ENCODE data around the gene MAPK1.
"Not testable (repeated sequence)": the region's sequence is repeated elsewhere in the genome, so short reads cannot be mapped to it uniquely, and the experiment has no call there.

Gene MAPK1

DNA sequence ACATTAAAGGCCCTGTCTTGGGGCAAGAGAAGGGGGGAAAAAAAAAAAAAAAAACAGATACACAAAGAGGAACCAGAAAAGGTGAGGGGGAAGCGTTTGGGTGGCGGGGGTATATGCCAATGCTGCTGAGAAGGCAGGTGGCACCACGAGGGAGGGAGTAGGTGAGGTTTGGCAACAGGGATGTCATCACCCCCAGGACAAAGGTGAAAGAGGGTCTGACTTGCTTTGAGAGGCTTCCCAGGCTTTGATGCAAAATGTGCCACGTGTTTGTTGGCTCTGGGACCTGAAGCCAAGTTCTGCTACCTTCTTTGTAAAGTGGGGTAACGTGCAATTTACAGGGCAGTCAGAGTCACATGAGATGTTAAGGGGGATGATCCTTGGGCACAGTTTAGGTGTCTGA is 135.9 kb downstream of the MAPK1 start:
- H3K27me3 ChIP-seq (ENCODE audit: control insufficient read depth in 5 of 5, insufficient read depth in 4 of 5, low read length in 5 of 5): no peaks in the 10 kb centered on the region
- H3K9me3 ChIP-seq (ENCODE audit: control insufficient read depth in 5 of 5, low read length in 5 of 5): no peaks in the 10 kb centered on the region
- H3K4me3 ChIP-seq (ENCODE audit: low read depth in 1 of 5, low read length in 5 of 5): no peak overlapping the region
- peaks cover 1 to 15% (median 13%) of the 10 kb centered on the region in 5 donors for H3K4me1 ChIP-seq (ENCODE audit: control insufficient read depth in 5 of 5, insufficient read depth in 5 of 5, low read length in 5 of 5)
- no peak overlapping the region for H3K27ac ChIP-seq (ENCODE audit: low read depth, low read length)
- no peaks in the 10 kb centered on the region for H3K36me3 ChIP-seq (ENCODE audit: control insufficient read depth in 5 of 5, insufficient read depth in 5 of 5, low read length in 5 of 5)
- H3K9ac ChIP-seq (ENCODE audit: low read length in 5 of 5): no peak overlapping the region

- H3K27ac ChIP-seq (ENCODE audit: low read depth, low read length): no peak overlapping the region
- H3K27me3 ChIP-seq (ENCODE audit: control insufficient read depth in 5 of 5, insufficient read depth in 4 of 5, low read length in 5 of 5): no peaks in the 10 kb centered on the region
- H3K36me3 ChIP-seq (ENCODE audit: control insufficient read depth in 5 of 5, insufficient read depth in 5 of 5, low read length in 5 of 5): no peaks in the 10 kb centered on the region
- H3K9me3 ChIP-seq (ENCODE audit: control insufficient read depth in 5 of 5, low read length in 5 of 5): no peaks in the 10 kb centered on the region
- H3K4me3 ChIP-seq (ENCODE audit: low read depth in 1 of 5, low read length in 5 of 5): no peak overlapping the region
- no peak overlapping the region for H3K9ac ChIP-seq (ENCODE audit: low read length in 5 of 5)
- peaks cover 1 to 10% (median 9%) of the 10 kb centered on the region in 5 donors for H3K4me1 ChIP-seq (ENCODE audit: control insufficient read depth in 5 of 5, insufficient read depth in 5 of 5, low read length in 5 of 5)
Observed at GRCh38 chr22:21730535-21731308, 136.7 kb downstream of the MAPK1 start.

DNA sequence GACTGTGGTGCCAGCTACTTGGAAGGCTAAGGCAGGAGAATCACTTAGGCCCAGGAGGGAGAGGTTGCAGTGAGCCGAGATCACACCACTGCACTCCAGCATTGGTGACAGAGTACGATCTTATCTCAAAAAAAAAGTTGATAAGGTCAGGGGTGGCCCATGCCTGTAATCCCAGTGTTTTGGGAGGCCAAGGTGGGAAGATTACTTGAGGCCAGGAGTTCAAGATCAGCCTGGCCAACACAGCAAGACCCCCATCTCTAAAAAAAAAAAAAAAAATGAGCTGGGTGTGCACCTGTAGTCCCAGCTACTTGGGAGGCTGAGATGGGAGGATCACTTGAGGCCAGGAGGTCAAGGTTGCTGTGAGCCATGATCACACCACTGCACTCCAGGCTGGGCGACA is 138.3 kb downstream of the MAPK1 start:
- not testable (repeated sequence) for H3K4me3 ChIP-seq (ENCODE audit: low read depth in 1 of 5, low read length in 5 of 5); H3K36me3 ChIP-seq (ENCODE audit: control insufficient read depth in 5 of 5, insufficient read depth in 5 of 5, low read length in 5 of 5); H3K27ac ChIP-seq (ENCODE audit: low read depth, low read length); H3K9me3 ChIP-seq (ENCODE audit: control insufficient read depth in 5 of 5, low read length in 5 of 5); H3K4me1 ChIP-seq (ENCODE audit: control insufficient read depth in 5 of 5, insufficient read depth in 5 of 5, low read length in 5 of 5); H3K27me3 ChIP-seq (ENCODE audit: control insufficient read depth in 5 of 5, insufficient read depth in 4 of 5, low read length in 5 of 5); H3K9ac ChIP-seq (ENCODE audit: low read length in 5 of 5)

GRCh38 chr22:21728270-21728669 is 139.2 kb downstream of the MAPK1 start:
- Histone ChIP-seq H3K4me3 (ENCODE audit: low read depth in 1 of 5, low read length in 5 of 5) (no peak overlapping the region), H3K4me1 (ENCODE audit: control insufficient read depth in 5 of 5, insufficient read depth in 5 of 5, low read length in 5 of 5) (no peaks in the 10 kb centered on the region), H3K27ac (ENCODE audit: low read depth, low read length) (no peak overlapping the region), H3K36me3 (ENCODE audit: control insufficient read depth in 5 of 5, insufficient read depth in 5 of 5, low read length in 5 of 5) (no peaks in the 10 kb centered on the region), H3K9ac (ENCODE audit: low read length in 5 of 5) (no peak overlapping the region), H3K27me3 (ENCODE audit: control insufficient read depth in 5 of 5, insufficient read depth in 4 of 5, low read length in 5 of 5) (no peaks in the 10 kb centered on the region), H3K9me3 (ENCODE audit: control insufficient read depth in 5 of 5, low read length in 5 of 5) (no peaks in the 10 kb centered on the region)

- Histone ChIP-seq H3K4me1 (ENCODE audit: control insufficient read depth in 5 of 5, insufficient read depth in 5 of 5, low read length in 5 of 5) (no peaks in the 10 kb centered on the region), H3K27me3 (ENCODE audit: control insufficient read depth in 5 of 5, insufficient read depth in 4 of 5, low read length in 5 of 5) (no peaks in the 10 kb centered on the region), H3K4me3 (ENCODE audit: low read depth in 1 of 5, low read length in 5 of 5) (no peak overlapping the region), H3K36me3 (ENCODE audit: control insufficient read depth in 5 of 5, insufficient read depth in 5 of 5, low read length in 5 of 5) (no peaks in the 10 kb centered on the region), H3K9ac (ENCODE audit: low read length in 5 of 5) (no peak overlapping the region), H3K27ac (ENCODE audit: low read depth, low read length) (no peak overlapping the region), H3K9me3 (ENCODE audit: control insufficient read depth in 5 of 5, low read length in 5 of 5) (no peaks in the 10 kb centered on the region)
Observed at GRCh38 chr22:21727768-21728167, 139.7 kb downstream of the MAPK1 start.

DNA sequence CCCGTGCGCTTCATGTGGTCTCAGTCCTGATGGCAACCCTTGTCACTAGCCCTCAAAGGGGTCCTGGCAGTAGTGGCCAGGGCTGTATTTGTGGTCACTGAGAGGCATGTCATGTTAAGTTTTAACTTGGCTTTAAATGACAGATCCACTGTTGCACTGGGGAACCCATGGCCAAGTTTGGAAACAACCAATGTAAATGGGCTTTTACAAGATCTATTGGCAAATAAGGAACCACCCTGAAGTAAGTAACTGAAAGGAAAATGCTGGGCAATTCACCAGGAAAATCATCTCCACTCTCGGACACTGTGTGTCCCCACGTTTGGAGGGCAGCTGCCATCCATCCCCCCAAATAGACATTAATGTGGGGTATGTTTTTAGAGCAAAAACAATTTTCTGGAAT is 140.3 kb downstream of the MAPK1 start:
- H3K9me3 ChIP-seq (ENCODE audit: control insufficient read depth in 5 of 5, low read length in 5 of 5): no peaks in the 10 kb centered on the region
- H3K27ac ChIP-seq (ENCODE audit: low read depth, low read length): no peak overlapping the region
- no peaks in the 10 kb centered on the region for H3K4me1 ChIP-seq (ENCODE audit: control insufficient read depth in 5 of 5, insufficient read depth in 5 of 5, low read length in 5 of 5)
- no peaks in the 10 kb centered on the region for H3K36me3 ChIP-seq (ENCODE audit: control insufficient read depth in 5 of 5, insufficient read depth in 5 of 5, low read length in 5 of 5)
- no peak overlapping the region for H3K9ac ChIP-seq (ENCODE audit: low read length in 5 of 5)
- no peak overlapping the region for H3K4me3 ChIP-seq (ENCODE audit: low read depth in 1 of 5, low read length in 5 of 5)
- no peaks in the 10 kb centered on the region for H3K27me3 ChIP-seq (ENCODE audit: control insufficient read depth in 5 of 5, insufficient read depth in 4 of 5, low read length in 5 of 5)

DNA sequence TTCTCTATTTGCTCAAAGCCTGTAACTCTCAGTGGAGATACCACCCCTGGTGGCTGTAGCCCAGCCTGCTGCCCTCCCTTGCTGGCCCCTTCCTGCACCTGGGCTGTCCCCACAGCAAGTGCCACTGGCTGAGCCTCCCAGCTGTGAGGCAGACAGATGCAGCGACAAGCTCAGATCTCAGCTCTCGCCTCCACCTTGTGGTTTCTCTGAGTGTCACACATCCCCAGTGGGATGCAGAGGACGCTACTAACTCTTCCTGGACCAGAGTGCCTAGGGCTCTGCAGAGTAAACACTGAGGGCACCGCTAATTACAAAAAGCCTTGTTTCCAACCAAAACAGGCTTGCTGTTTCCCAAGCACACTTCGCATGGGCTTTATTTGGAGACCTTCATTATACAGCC is 140.8 kb downstream of the MAPK1 start:
- Histone ChIP-seq H3K9me3 (ENCODE audit: control insufficient read depth in 5 of 5, low read length in 5 of 5) (no peaks in the 10 kb centered on the region), H3K4me3 (ENCODE audit: low read depth in 1 of 5, low read length in 5 of 5) (no peak overlapping the region), H3K9ac (ENCODE audit: low read length in 5 of 5) (no peak overlapping the region), H3K36me3 (ENCODE audit: control insufficient read depth in 5 of 5, insufficient read depth in 5 of 5, low read length in 5 of 5) (no peaks in the 10 kb centered on the region), H3K4me1 (ENCODE audit: control insufficient read depth in 5 of 5, insufficient read depth in 5 of 5, low read length in 5 of 5) (no peaks in the 10 kb centered on the region), H3K27ac (ENCODE audit: low read depth, low read length) (no peak overlapping the region), H3K27me3 (ENCODE audit: control insufficient read depth in 5 of 5, insufficient read depth in 4 of 5, low read length in 5 of 5) (no peaks in the 10 kb centered on the region)

- Histone ChIP-seq H3K27me3 (ENCODE audit: control insufficient read depth in 5 of 5, insufficient read depth in 4 of 5, low read length in 5 of 5) (no peaks in the 10 kb centered on the region), H3K4me1 (ENCODE audit: control insufficient read depth in 5 of 5, insufficient read depth in 5 of 5, low read length in 5 of 5) (no peaks in the 10 kb centered on the region), H3K4me3 (ENCODE audit: low read depth in 1 of 5, low read length in 5 of 5) (no peak overlapping the region), H3K27ac (ENCODE audit: low read depth, low read length) (no peak overlapping the region), H3K9ac (ENCODE audit: low read length in 5 of 5) (no peak overlapping the region), H3K36me3 (ENCODE audit: control insufficient read depth in 5 of 5, insufficient read depth in 5 of 5, low read length in 5 of 5) (no peaks in the 10 kb centered on the region), H3K9me3 (ENCODE audit: control insufficient read depth in 5 of 5, low read length in 5 of 5) (no peaks in the 10 kb centered on the region)
Observed at GRCh38 chr22:21725956-21726649, 141.3 kb downstream of the MAPK1 start.

DNA sequence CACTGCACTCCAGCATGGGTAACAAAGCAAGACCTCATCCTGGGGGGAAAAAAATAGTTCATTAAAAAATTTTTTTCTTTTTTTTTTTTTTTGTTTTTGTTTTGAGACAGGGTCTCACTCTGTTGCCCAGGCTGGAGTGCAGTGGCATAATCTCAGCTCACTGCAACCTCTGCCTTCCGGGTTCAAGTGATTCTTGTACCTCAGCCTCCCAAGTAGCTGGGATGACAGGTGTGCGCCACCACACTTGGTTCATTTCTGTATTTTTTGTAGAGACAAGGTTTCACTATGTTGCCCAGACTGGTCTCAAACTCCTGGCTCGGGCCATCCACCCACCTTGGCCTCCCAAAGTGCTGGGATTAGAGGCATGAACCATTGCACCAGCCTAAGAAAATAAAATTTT is 142.9 kb downstream of the MAPK1 start:
- not testable (repeated sequence) for H3K9me3 ChIP-seq (ENCODE audit: control insufficient read depth in 5 of 5, low read length in 5 of 5); H3K9ac ChIP-seq (ENCODE audit: low read length in 5 of 5); H3K36me3 ChIP-seq (ENCODE audit: control insufficient read depth in 5 of 5, insufficient read depth in 5 of 5, low read length in 5 of 5); H3K27me3 ChIP-seq (ENCODE audit: control insufficient read depth in 5 of 5, insufficient read depth in 4 of 5, low read length in 5 of 5); H3K4me1 ChIP-seq (ENCODE audit: control insufficient read depth in 5 of 5, insufficient read depth in 5 of 5, low read length in 5 of 5); H3K27ac ChIP-seq (ENCODE audit: low read depth, low read length); H3K4me3 ChIP-seq (ENCODE audit: low read depth in 1 of 5, low read length in 5 of 5)

DNA sequence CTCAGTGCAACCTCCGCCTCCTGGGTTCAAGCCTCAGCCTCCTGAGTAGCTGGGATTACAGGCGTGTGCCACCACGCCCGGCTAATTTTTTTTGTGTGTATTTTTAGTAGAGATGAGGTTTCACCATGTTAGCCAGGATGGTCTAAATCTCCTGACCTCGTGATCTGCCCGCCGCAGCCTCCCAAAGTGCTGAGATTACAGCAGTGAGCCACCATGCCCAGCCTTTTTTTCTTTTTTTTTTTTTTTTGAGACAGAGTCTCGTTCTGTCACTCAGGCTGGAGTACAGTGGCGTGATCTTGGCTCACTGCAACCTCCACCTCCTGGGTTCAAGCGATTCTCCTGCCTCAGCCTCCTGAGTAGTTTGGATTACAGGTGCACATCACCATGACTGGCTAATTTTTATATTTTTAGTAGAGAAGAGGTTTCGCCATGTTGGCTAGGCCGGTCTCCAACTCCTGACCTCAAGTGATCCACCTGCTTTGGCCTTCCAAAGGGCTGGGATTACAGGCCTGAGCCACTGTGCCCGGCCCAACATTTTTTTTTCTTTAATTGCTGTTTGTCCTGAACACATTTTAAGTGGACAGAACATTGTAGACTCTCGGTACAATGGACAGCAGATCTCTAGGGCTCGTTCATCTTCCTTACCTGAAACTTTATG is 146.1 kb downstream of the MAPK1 start:
- H3K36me3 ChIP-seq (ENCODE audit: control insufficient read depth in 5 of 5, insufficient read depth in 5 of 5, low read length in 5 of 5); H3K4me1 ChIP-seq (ENCODE audit: control insufficient read depth in 5 of 5, insufficient read depth in 5 of 5, low read length in 5 of 5); H3K9ac ChIP-seq (ENCODE audit: low read length in 5 of 5); H3K27ac ChIP-seq (ENCODE audit: low read depth, low read length); H3K9me3 ChIP-seq (ENCODE audit: control insufficient read depth in 5 of 5, low read length in 5 of 5); H3K4me3 ChIP-seq (ENCODE audit: low read depth in 1 of 5, low read length in 5 of 5); H3K27me3 ChIP-seq (ENCODE audit: control insufficient read depth in 5 of 5, insufficient read depth in 4 of 5, low read length in 5 of 5): not testable (repeated sequence)

Measured in subcutaneous abdominal adipose tissue (tissue), 5 donors.